WTC11 (cell line): ENCODE measurements around the gene CLEC16A. TPM values are rescaled to one million over a fixed set of nuclear protein-coding genes. Genes with fewer than 3 reads are reported as not detected.

Experiments used
- ATAC-seq: fragments of 200-7000 bp; cut with Tn5 transposase; 2 replicates; pipeline ENCODE4 v1.10.0; 2021; ENCODE audit warnings: mild to moderate bottlenecking, moderate library complexity
- CTCF ChIA-PET: fragments of 300-600 bp; sonication (Branson Sonifier 250); formaldehyde crosslinking; loops from one replicate; lab custom pipeline; 2021; ENCODE audit warnings: antibody characterized with exemption; lab: Charles Lee
- POLR2A ChIA-PET: fragments of 350-600 bp; sonication (Branson Sonifier 250); formaldehyde crosslinking; loops from one replicate; lab custom pipeline; 2021; ENCODE audit warnings: antibody characterized with exemption; lab: Charles Lee
- DNase-seq: peaks from one replicate; pipeline ENCODE4 v3.0.0; 2021; ENCODE audit warnings: low spot score
- H3K27ac Mint-ChIP-seq: 2 replicates; pipeline ENCODE4 v1.8.0; 2021; ENCODE audit warnings: mixed read lengths
- H3K27me3 Mint-ChIP-seq: 2 replicates; pipeline ENCODE4 v1.8.0; 2021; ENCODE audit warnings: low read depth, mild to moderate bottlenecking, moderate library complexity, mixed read lengths
- H3K36me3 Mint-ChIP-seq: 2 replicates; pipeline ENCODE4 v1.8.0; 2021; ENCODE audit warnings: mixed read lengths
- H3K4me1 Mint-ChIP-seq: 2 replicates; pipeline ENCODE4 v1.8.0; 2022; ENCODE audit warnings: mixed read lengths
- H3K4me3 Mint-ChIP-seq: 2 replicates; pipeline ENCODE4 v1.8.0; 2021; ENCODE audit warnings: mild to moderate bottlenecking, moderate library complexity, mixed read lengths
- H3K9me3 Mint-ChIP-seq: 2 replicates; pipeline ENCODE4 v1.8.0; 2021; ENCODE audit warnings: mixed read lengths
- AR ChIP-seq: fragments of 250-450 bp; sonication (Bioruptor Pico); IDR thresholded peaks from 2 replicates; pipeline ENCODE4 v1.9.0; 2021; ENCODE audit warnings: mild to moderate bottlenecking
- ATF6 ChIP-seq: sonication (generic); formaldehyde crosslinking; IDR thresholded peaks from 2 replicates; pipeline ENCODE4 v1.8.1; 2023; ENCODE audit warnings: mild to moderate bottlenecking, missing genetic modification reagents
- CBFB ChIP-seq: sonication (generic); formaldehyde crosslinking; IDR thresholded peaks from 2 replicates; pipeline ENCODE4 v1.8.1; 2022; ENCODE audit warnings: mild to moderate bottlenecking, low read depth, missing genetic modification reagents
- ELF4 ChIP-seq: sonication (generic); formaldehyde crosslinking; IDR thresholded peaks from 2 replicates; pipeline ENCODE4 v1.8.1; 2022; ENCODE audit warnings: low read depth, mild to moderate bottlenecking, moderate library complexity, missing genetic modification reagents
- ERG ChIP-seq: fragments of 250-450 bp; sonication (Bioruptor Pico); IDR thresholded peaks from 2 replicates; pipeline ENCODE4 v1.8.0; 2021; ENCODE audit warnings: mild to moderate bottlenecking
- MXD4 ChIP-seq: fragments of 250-450 bp; sonication (Bioruptor Pico); IDR thresholded peaks from 2 replicates; pipeline ENCODE4 v1.8.0; 2021; ENCODE audit warnings: mild to moderate bottlenecking, moderate library complexity, borderline replicate concordance
- NR1H2 ChIP-seq: sonication (generic); formaldehyde crosslinking; IDR thresholded peaks from 2 replicates; pipeline ENCODE4 v1.9.0; 2021; ENCODE audit warnings: mild to moderate bottlenecking, moderate library complexity, missing genetic modification reagents
- NR2C2 ChIP-seq: sonication (generic); formaldehyde crosslinking; IDR thresholded peaks from 2 replicates; pipeline ENCODE4 v1.8.0; 2022; ENCODE audit warnings: mild to moderate bottlenecking, missing genetic modification reagents
- PREB ChIP-seq: sonication (generic); formaldehyde crosslinking; IDR thresholded peaks from 2 replicates; pipeline ENCODE4 v1.8.1; 2022; ENCODE audit warnings: mild to moderate bottlenecking, missing genetic modification reagents, moderate library complexity, borderline replicate concordance
- STAT6 ChIP-seq: sonication (generic); formaldehyde crosslinking; conservative IDR thresholded peaks from 2 replicates; pipeline ENCODE4 v1.8.1; 2023; ENCODE audit warnings: mild to moderate bottlenecking, low read depth, missing genetic modification reagents, moderate library complexity
- TCF7 ChIP-seq: sonication (generic); formaldehyde crosslinking; IDR thresholded peaks from 2 replicates; pipeline ENCODE4 v1.8.0; 2022; ENCODE audit warnings: mild to moderate bottlenecking, low read depth, missing genetic modification reagents, moderate library complexity
- TP53 ChIP-seq: sonication (generic); formaldehyde crosslinking; IDR thresholded peaks from 2 replicates; pipeline ENCODE4 v1.8.1; 2023; ENCODE audit warnings: mild to moderate bottlenecking, missing genetic modification reagents
- USF1 ChIP-seq: sonication (generic); formaldehyde crosslinking; IDR thresholded peaks from 2 replicates; pipeline ENCODE4 v1.8.0; 2022; ENCODE audit warnings: mild to moderate bottlenecking, missing genetic modification reagents
- ZBTB21 ChIP-seq: sonication (generic); formaldehyde crosslinking; IDR thresholded peaks from 2 replicates; pipeline ENCODE4 v1.8.1; 2023; ENCODE audit warnings: mild to moderate bottlenecking, missing genetic modification reagents, borderline replicate concordance
- ZBTB43 ChIP-seq: sonication (generic); formaldehyde crosslinking; IDR thresholded peaks from 2 replicates; pipeline ENCODE4 v1.8.1; 2023; ENCODE audit warnings: mild to moderate bottlenecking, missing genetic modification reagents
- ZMAT4 ChIP-seq: fragments of 250-450 bp; sonication (Bioruptor Pico); IDR thresholded peaks from 2 replicates; pipeline ENCODE4 v1.9.0; 2021; ENCODE audit warnings: mild to moderate bottlenecking
- ZNF232 ChIP-seq: sonication (generic); formaldehyde crosslinking; IDR thresholded peaks from 2 replicates; pipeline ENCODE4 v1.8.0; 2022; ENCODE audit warnings: mild to moderate bottlenecking, missing genetic modification reagents
- ZNF263 ChIP-seq: sonication (generic); formaldehyde crosslinking; IDR thresholded peaks from 2 replicates; pipeline ENCODE4 v1.8.1; 2022; ENCODE audit warnings: low read depth, mild to moderate bottlenecking, moderate library complexity, missing genetic modification reagents
- ZNF423 ChIP-seq: fragments of 250-450 bp; sonication (Bioruptor Pico); IDR thresholded peaks from 2 replicates; pipeline ENCODE4 v2.1.2; 2022; ENCODE audit warnings: mild to moderate bottlenecking, moderate library complexity
- ZNF425 ChIP-seq: fragments of 250-450 bp; sonication (Bioruptor Pico); conservative IDR thresholded peaks from 2 replicates; pipeline ENCODE4 v1.9.0; 2021; ENCODE audit warnings: mild to moderate bottlenecking
- total RNA-seq: library from RNA; stranded (reverse); gene quantifications from 3 replicates; pipeline ENCODE4 v1.2.3, GENCODE V29; 2021

Gene CLEC16A
- total RNA-seq, 1 experiment from 2014 or later = 14.4 TPM

- TF ChIP-seq ZBTB21 (no peak), ZNF232 (CRISPR knock-in tag) (no peak), USF1 (no peak), ZMAT4 (CRISPR knock-in tag) (no peak), ZNF263 (CRISPR knock-in tag) (no peak), NR2C2 (CRISPR knock-in tag) (no peak), ZNF425 (CRISPR knock-in tag) (no peak)
- TF ChIP-seq, all 79 proteins: peak for 0
Observed at GRCh38 chr16:11108466-11108805, 164.1 kb downstream of the CLEC16A start (continued).

GRCh38 chr16:11109566-11109965 lies 165.2 kb downstream of the CLEC16A start:
- Mint-ChIP-seq H3K36me3 (no peaks in the 10 kb centered on the region), H3K27ac (no peak overlapping the region), H3K4me1 (peaks cover 13% of the 10 kb centered on the region), H3K9me3 (no peaks in the 10 kb centered on the region), H3K27me3 (no peaks in the 10 kb centered on the region), H3K4me3 (no peak overlapping the region)
- ChIA-PET POLR2A (no interaction called here), CTCF (no interaction called here)
- DNase-seq = no peak
- no peak for ATAC-seq
- TF ChIP-seq PREB (CRISPR knock-in tag) = no peak
- no peak for TF ChIP-seq ZBTB43 (CRISPR knock-in tag)
- TF ChIP-seq ERG (CRISPR knock-in tag) = no peak
- no peak for TF ChIP-seq STAT6 (CRISPR knock-in tag)
- no peak for TF ChIP-seq ATF6 (CRISPR knock-in tag)
- TF ChIP-seq TCF7 (CRISPR knock-in tag) = no peak
- TF ChIP-seq ZNF423 (CRISPR knock-in tag) = no peak
- TF ChIP-seq ZNF263 (CRISPR knock-in tag) = no peak
- no peak for TF ChIP-seq MXD4
- TF ChIP-seq CBFB (CRISPR knock-in tag) = no peak
- no peak for TF ChIP-seq NR1H2 (CRISPR knock-in tag)
- TF ChIP-seq ELF4 (CRISPR knock-in tag) = no peak
- no peak for TF ChIP-seq AR (CRISPR knock-in tag)
- no peak for TF ChIP-seq TP53 (CRISPR knock-in tag)
